Renal cortex interstitium (tissue), 11 donors: ENCODE data around the gene TOP3B. TPM values are rescaled to one million over a fixed set of nuclear protein-coding genes. Genes with fewer than 3 reads are reported as not detected.

ENCODE experiments used
- DNase-seq, 11 donors: peaks; one replicate each; pipeline ENCODE4 v3.0.0-alpha.2; 2013; ENCODE audit warnings: low read depth in 9 of 11, low spot score in 4 of 11; ENCODE audit errors: extremely low read depth in 1 of 11
- polyA plus RNA-seq, 3 donors: library from polyadenylated mRNA; unstranded; fragments of 120-200 nt; gene quantifications; one replicate each; pipeline ENCODE4 v1.2.1, GENCODE V29; 2013; ENCODE audit not compliant: insufficient read length in 3 of 3

Gene TOP3B
- polyA plus RNA-seq, 3 donors, result 25.2 to 62.7 (median 27.7) TPM

- peak in 9 of 11 donors; percentile 41 to 81 (median 65) for DNase-seq
These were observed 29.7 kb downstream of the TOP3B start, which contains the start of gene PPM1F for GRCh38 chr22:21952586-21953571. TSS of gene PPM1F (minus strand) at chr22:21952848. CDS start at chr22:21946048, 6,800 bp downstream.

- no peak for DNase-seq
These were observed 30.6 kb downstream of the TOP3B start for GRCh38 chr22:21951931-21952465.

- no peak for DNase-seq
These were observed 31.5 kb downstream of the TOP3B start for GRCh38 chr22:21951062-21951461.

- no peak for DNase-seq
These were observed 32.6 kb downstream of the TOP3B start for GRCh38 chr22:21949948-21950347.

- DNase-seq, result no peak
These were observed 33.0 kb downstream of the TOP3B start for GRCh38 chr22:21949569-21949918.

- no peak for DNase-seq
These were observed 33.6 kb downstream of the TOP3B start for GRCh38 chr22:21948824-21949568.

- no peak for DNase-seq
These were observed 34.2 kb downstream of the TOP3B start for GRCh38 chr22:21948390-21948789.

GRCh38 chr22:21947040-21948014, 35.3 kb downstream of the TOP3B start:
- DNase-seq, result no peak

GRCh38 chr22:21946262-21946925, 36.2 kb downstream of the TOP3B start:
- DNase-seq, result no peak

- no peak for DNase-seq
These were observed 36.9 kb downstream of the TOP3B start for GRCh38 chr22:21945453-21946261.

- DNase-seq, result no peak
These were observed 37.7 kb downstream of the TOP3B start for GRCh38 chr22:21944871-21945270.

- no peak for DNase-seq
These were observed 38.8 kb downstream of the TOP3B start for GRCh38 chr22:21943571-21944448.

- DNase-seq, result no peak
These were observed 39.9 kb downstream of the TOP3B start for GRCh38 chr22:21942407-21943343.

- no peak for DNase-seq
These were observed 40.7 kb downstream of the TOP3B start for GRCh38 chr22:21941921-21942320.

GRCh38 chr22:21940521-21940920, 42.1 kb downstream of the TOP3B start:
- DNase-seq, result no peak
